ENCODE measurements around the gene SLC47A2.

GRCh38 chr17:19731626-19732025, 15.2 kb upstream of the SLC47A2 start:
- TF ChIP-seq POLR2AphosphoS5 (IDR thresholded peaks at IDR 0.05; ENCODE audit: low read depth, low read length) (no peak), POLR2A (IDR thresholded peaks at IDR 0.05; ENCODE audit: low read depth, low read length) (no peak), TAF1 (IDR thresholded peaks at IDR 0.05; ENCODE audit: low read depth, low read length) (no peak), SPI1 (IDR thresholded peaks at IDR 0.05; ENCODE audit: low read depth, low read length) (no peak), POU2F2 (IDR thresholded peaks at IDR 0.05; ENCODE audit: low read depth, low read length) (no peak), PAX5 (IDR thresholded peaks at IDR 0.05; ENCODE audit: insufficient read depth, low read length, severe bottlenecking) (no peak)

Data from GM12891 (cell line).